ENCODE results near the gene ZNF213.

Gene ZNF213

GRCh38 chr16:3119286-3119685, 15.5 kb upstream of the ZNF213 start:
- no peaks in the 10 kb centered on the region for H3K36me3 ChIP-seq (ENCODE audit: control insufficient read depth, insufficient read depth, low read length)
- H3K27me3 ChIP-seq (replicated peaks; ENCODE audit: control insufficient read depth, insufficient read depth, low read length, poor library complexity, severe bottlenecking) = no peaks in the 10 kb centered on the region
- H3K4me1 ChIP-seq (ENCODE audit: control insufficient read depth, insufficient read depth, low read length, poor library complexity, severe bottlenecking) = peaks cover 6% of the 10 kb centered on the region
- H3K4me3 ChIP-seq (ENCODE audit: insufficient read depth, low read depth, low read length, poor library complexity, severe bottlenecking) = no peak overlapping the region
- H3K27ac ChIP-seq (ENCODE audit: insufficient read depth, low read length, poor library complexity, severe bottlenecking) = no peak overlapping the region
- no peak for DNase-seq
- no peaks in the 10 kb centered on the region for H3K9me3 ChIP-seq (ENCODE audit: control insufficient read depth, low read length)

- Histone ChIP-seq H3K27me3 (replicated peaks; ENCODE audit: control insufficient read depth, insufficient read depth, low read length, poor library complexity, severe bottlenecking) (no peaks in the 10 kb centered on the region), H3K4me1 (ENCODE audit: control insufficient read depth, insufficient read depth, low read length, poor library complexity, severe bottlenecking) (peaks cover 9% of the 10 kb centered on the region), H3K9me3 (ENCODE audit: control insufficient read depth, low read length) (no peaks in the 10 kb centered on the region)
Measured at GRCh38 chr16:3119701-3120408, 15.0 kb upstream of the ZNF213 start.

GRCh38 chr16:3120435-3120834, 14.4 kb upstream of the ZNF213 start:
- no peak overlapping the region for H3K27ac ChIP-seq (ENCODE audit: insufficient read depth, low read length, poor library complexity, severe bottlenecking)
- no peaks in the 10 kb centered on the region for H3K36me3 ChIP-seq (ENCODE audit: control insufficient read depth, insufficient read depth, low read length)
- no peaks in the 10 kb centered on the region for H3K9me3 ChIP-seq (ENCODE audit: control insufficient read depth, low read length)
- peaks cover 12% of the 10 kb centered on the region for H3K4me1 ChIP-seq (ENCODE audit: control insufficient read depth, insufficient read depth, low read length, poor library complexity, severe bottlenecking)
- H3K4me3 ChIP-seq (ENCODE audit: insufficient read depth, low read depth, low read length, poor library complexity, severe bottlenecking) = no peak overlapping the region
- DNase-seq = no peak
- no peaks in the 10 kb centered on the region for H3K27me3 ChIP-seq (replicated peaks; ENCODE audit: control insufficient read depth, insufficient read depth, low read length, poor library complexity, severe bottlenecking)

More at GRCh38 chr16:3119701-3120408, 15.0 kb upstream of the ZNF213 start:
- no peak for DNase-seq
- H3K27ac ChIP-seq (ENCODE audit: insufficient read depth, low read length, poor library complexity, severe bottlenecking) = no peak overlapping the region
- no peaks in the 10 kb centered on the region for H3K36me3 ChIP-seq (ENCODE audit: control insufficient read depth, insufficient read depth, low read length)
- H3K4me3 ChIP-seq (ENCODE audit: insufficient read depth, low read depth, low read length, poor library complexity, severe bottlenecking) = no peak overlapping the region

GRCh38 chr16:3121851-3122467, 12.9 kb upstream of the ZNF213 start:
- no peaks in the 10 kb centered on the region for H3K36me3 ChIP-seq (ENCODE audit: control insufficient read depth, insufficient read depth, low read length)
- H3K4me1 ChIP-seq (ENCODE audit: control insufficient read depth, insufficient read depth, low read length, poor library complexity, severe bottlenecking) = peaks cover 12% of the 10 kb centered on the region
- no peak for DNase-seq
- H3K27ac ChIP-seq (ENCODE audit: insufficient read depth, low read length, poor library complexity, severe bottlenecking) = no peak overlapping the region
- H3K9me3 ChIP-seq (ENCODE audit: control insufficient read depth, low read length) = no peaks in the 10 kb centered on the region
- no peaks in the 10 kb centered on the region for H3K27me3 ChIP-seq (replicated peaks; ENCODE audit: control insufficient read depth, insufficient read depth, low read length, poor library complexity, severe bottlenecking)
- H3K4me3 ChIP-seq (ENCODE audit: insufficient read depth, low read depth, low read length, poor library complexity, severe bottlenecking) = no peak overlapping the region

GRCh38 chr16:3122926-3123570, 11.8 kb upstream of the ZNF213 start:
- Histone ChIP-seq H3K4me1 (ENCODE audit: control insufficient read depth, insufficient read depth, low read length, poor library complexity, severe bottlenecking) (peaks cover 12% of the 10 kb centered on the region), H3K36me3 (ENCODE audit: control insufficient read depth, insufficient read depth, low read length) (no peaks in the 10 kb centered on the region), H3K27me3 (replicated peaks; ENCODE audit: control insufficient read depth, insufficient read depth, low read length, poor library complexity, severe bottlenecking) (no peaks in the 10 kb centered on the region), H3K4me3 (ENCODE audit: insufficient read depth, low read depth, low read length, poor library complexity, severe bottlenecking) (no peak overlapping the region), H3K9me3 (ENCODE audit: control insufficient read depth, low read length) (no peaks in the 10 kb centered on the region), H3K27ac (ENCODE audit: insufficient read depth, low read length, poor library complexity, severe bottlenecking) (no peak overlapping the region)
- DNase-seq = no peak

- peak overlapping the region; percentile 82 for H3K4me3 ChIP-seq (ENCODE audit: insufficient read depth, low read depth, low read length, poor library complexity, severe bottlenecking)
Measured at GRCh38 chr16:3123986-3124886, 10.6 kb upstream of the ZNF213 start.

GRCh38 chr16:3127745-3128144, 7.1 kb upstream of the ZNF213 start:
- no peaks in the 10 kb centered on the region for H3K36me3 ChIP-seq (ENCODE audit: control insufficient read depth, insufficient read depth, low read length)
- H3K9me3 ChIP-seq (ENCODE audit: control insufficient read depth, low read length) = no peaks in the 10 kb centered on the region
- H3K4me1 ChIP-seq (ENCODE audit: control insufficient read depth, insufficient read depth, low read length, poor library complexity, severe bottlenecking) = peaks cover 28% of the 10 kb centered on the region
- H3K4me3 ChIP-seq (ENCODE audit: insufficient read depth, low read depth, low read length, poor library complexity, severe bottlenecking) = no peak overlapping the region
- no peak for DNase-seq
- no peak overlapping the region for H3K27ac ChIP-seq (ENCODE audit: insufficient read depth, low read length, poor library complexity, severe bottlenecking)
- no peaks in the 10 kb centered on the region for H3K27me3 ChIP-seq (replicated peaks; ENCODE audit: control insufficient read depth, insufficient read depth, low read length, poor library complexity, severe bottlenecking)

More at GRCh38 chr16:3123986-3124886, 10.6 kb upstream of the ZNF213 start:
- peak; percentile 91 to 96 (median 93) for DNase-seq
- Histone ChIP-seq H3K9me3 (ENCODE audit: control insufficient read depth, low read length) (no peaks in the 10 kb centered on the region), H3K27ac (ENCODE audit: insufficient read depth, low read length, poor library complexity, severe bottlenecking) (peak overlapping the region; percentile 70), H3K4me1 (ENCODE audit: control insufficient read depth, insufficient read depth, low read length, poor library complexity, severe bottlenecking) (peaks cover 23% of the 10 kb centered on the region), H3K27me3 (replicated peaks; ENCODE audit: control insufficient read depth, insufficient read depth, low read length, poor library complexity, severe bottlenecking) (no peaks in the 10 kb centered on the region), H3K36me3 (ENCODE audit: control insufficient read depth, insufficient read depth, low read length) (no peaks in the 10 kb centered on the region)

- Histone ChIP-seq H3K36me3 (ENCODE audit: control insufficient read depth, insufficient read depth, low read length) (no peaks in the 10 kb centered on the region), H3K27ac (ENCODE audit: insufficient read depth, low read length, poor library complexity, severe bottlenecking) (peak overlapping the region; percentile 62), H3K4me1 (ENCODE audit: control insufficient read depth, insufficient read depth, low read length, poor library complexity, severe bottlenecking) (peaks cover 28% of the 10 kb centered on the region)
Measured at GRCh38 chr16:3129137-3130131, 5.4 kb upstream of the ZNF213 start.

More at GRCh38 chr16:3129137-3130131, 5.4 kb upstream of the ZNF213 start:
- DNase-seq = peak; percentile 63 to 73 (median 69)
- H3K4me3 ChIP-seq (ENCODE audit: insufficient read depth, low read depth, low read length, poor library complexity, severe bottlenecking) = peak overlapping the region; percentile 53
- no peaks in the 10 kb centered on the region for H3K9me3 ChIP-seq (ENCODE audit: control insufficient read depth, low read length)
- no peaks in the 10 kb centered on the region for H3K27me3 ChIP-seq (replicated peaks; ENCODE audit: control insufficient read depth, insufficient read depth, low read length, poor library complexity, severe bottlenecking)

Data from effector memory CD4-positive, alpha-beta T cell (primary cell).